Ammon's horn (tissue), 1 donor: ENCODE results near the gene CPED1.
"Not testable (repeated sequence)": the region's sequence is repeated elsewhere in the genome, so short reads cannot be mapped to it uniquely, and the experiment has no call there.

ENCODE experiments used
- DNase-seq: peaks from one replicate; pipeline ENCODE4 v3.0.0-alpha.2; 2016; ENCODE audit warnings: low spot score

CPED1 gene

DNA sequence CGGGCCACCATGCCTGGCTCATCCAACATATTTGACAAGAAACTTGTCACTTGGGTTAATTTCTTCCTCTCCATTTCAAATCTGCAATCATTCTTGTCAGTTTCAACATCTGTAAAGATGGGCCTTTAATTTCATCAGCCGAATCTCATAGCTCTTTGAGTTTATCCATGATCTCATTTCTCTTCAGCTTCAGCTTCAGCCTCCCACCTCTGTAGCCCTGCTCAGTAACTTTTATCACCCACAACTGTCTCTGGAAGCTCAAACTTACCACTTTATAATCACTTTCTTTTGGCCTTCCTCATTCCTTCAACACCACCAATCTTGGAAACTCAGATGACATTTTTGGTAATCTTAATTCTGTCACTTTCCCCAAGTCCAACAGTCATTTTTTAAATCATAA is 83.2 kb downstream of the CPED1 start:
- no peak for DNase-seq

- DNase-seq: no peak
Measured at GRCh38 chr7:121072826-121073225, 84.3 kb downstream of the CPED1 start.

DNA sequence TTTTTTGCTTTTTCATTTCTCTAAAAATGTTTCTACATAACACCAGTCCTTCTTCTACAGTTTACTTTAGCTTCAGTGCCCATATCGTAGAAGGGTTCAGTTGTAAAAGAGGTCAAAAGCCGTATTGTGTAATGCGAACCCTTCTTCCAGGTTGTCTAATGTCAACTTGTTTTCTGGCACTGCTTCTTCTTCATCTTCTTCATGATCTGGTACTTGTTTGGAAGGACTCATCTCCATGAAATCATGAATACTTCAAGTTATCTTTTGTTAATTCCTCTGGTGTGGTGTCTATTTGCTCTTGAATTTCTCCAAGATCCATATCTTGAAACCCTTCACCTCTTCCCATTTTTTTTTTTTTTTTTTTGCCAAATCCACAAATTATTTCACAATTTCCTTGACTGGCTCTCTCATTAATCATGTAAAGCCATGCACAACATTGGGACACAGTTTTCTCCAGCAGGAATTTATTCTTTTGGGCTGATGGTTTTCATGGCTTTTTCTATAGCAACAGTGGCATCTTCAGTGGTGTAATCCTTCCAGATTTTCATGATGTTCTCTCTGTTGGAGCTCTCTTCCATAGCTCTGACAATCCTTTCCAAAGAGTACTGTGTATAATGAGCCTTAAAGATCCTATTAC is 85.1 kb downstream of the CPED1 start:
- DNase-seq: no peak

- not testable (repeated sequence) for DNase-seq
Measured at GRCh38 chr7:121075424-121075841, 86.9 kb downstream of the CPED1 start.

GRCh38 chr7:121075952-121076349 is 87.4 kb downstream of the CPED1 start:
- no peak for DNase-seq

DNA sequence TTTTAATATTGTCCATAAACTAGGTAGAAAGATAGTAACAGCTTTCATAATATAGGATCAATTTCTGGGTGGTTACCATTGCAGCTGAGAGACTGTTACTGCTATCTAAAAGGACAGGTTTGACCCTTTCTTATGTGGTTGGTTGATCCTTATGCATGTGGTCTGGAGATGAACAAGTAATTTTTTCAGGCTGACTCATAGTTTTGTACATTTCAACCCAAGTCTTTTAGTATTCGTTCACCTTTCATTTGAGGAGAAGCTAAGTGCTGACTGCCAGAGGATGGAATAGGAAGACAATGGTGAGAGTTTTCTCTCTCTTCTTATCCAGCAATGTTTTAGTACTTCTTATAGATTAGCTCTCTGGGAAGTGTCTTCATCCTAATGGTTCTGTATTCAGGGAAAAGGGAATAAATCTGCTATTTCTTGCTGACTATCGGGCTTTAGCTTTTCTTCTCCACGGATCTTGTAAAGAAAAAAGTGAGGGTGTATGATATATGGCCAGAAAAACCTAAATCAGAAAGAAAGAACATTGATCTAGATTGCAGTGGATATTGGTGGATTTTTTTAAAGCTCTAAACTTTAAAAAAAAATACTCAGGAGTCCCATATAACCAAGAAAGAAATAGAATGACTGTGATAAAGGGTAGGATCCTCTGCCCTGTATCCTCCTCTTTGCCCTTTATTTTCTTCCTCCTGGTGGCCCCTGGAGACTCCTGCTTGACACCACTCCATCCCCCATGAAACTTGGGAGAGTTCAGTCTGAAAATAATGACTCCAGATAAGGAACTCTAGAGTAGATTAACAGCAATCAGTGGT is 88.0 kb downstream of the CPED1 start:
- no peak for DNase-seq

- DNase-seq: no peak
Measured at GRCh38 chr7:121077165-121077630, 88.7 kb downstream of the CPED1 start.

- no peak for DNase-seq
Measured at GRCh38 chr7:121078701-121079227, 90.3 kb downstream of the CPED1 start.

DNA sequence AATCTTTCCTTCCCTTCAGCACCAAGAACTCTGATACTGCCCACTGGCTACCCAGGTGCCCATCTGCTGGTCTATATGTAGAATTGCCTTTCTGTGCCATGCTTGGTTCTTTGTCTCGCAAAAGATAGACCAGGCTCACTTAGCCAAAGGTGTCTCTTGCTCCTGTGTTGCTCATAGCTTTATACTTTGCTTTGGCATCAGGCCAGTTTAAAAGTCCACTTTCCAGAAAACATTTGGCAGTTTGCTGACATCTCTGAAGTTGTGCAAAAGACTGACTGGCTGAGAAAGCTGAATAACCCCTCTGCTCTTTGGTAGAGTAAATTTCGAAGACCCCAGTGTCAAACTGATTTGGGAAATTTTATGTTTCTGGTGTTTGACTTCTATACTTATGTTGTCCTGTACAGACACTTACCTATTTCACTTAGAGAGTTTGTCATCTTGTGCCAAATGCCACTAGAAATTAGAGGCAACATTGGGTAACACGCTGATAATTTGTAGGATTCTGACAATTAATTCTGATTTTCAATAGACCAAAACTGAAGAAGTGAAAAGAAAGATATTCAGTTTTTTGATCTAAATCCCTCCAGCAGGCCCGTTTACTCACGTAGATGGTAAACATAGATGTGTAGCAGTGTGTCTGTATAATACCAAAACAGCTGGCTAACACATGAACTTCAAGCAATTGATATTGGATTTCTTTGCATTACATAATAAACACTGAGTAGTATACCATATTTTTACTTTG is 91.1 kb downstream of the CPED1 start:
- DNase-seq: no peak

- DNase-seq: no peak
Measured at GRCh38 chr7:121080257-121080912, 91.9 kb downstream of the CPED1 start.

- DNase-seq: no peak
Measured at GRCh38 chr7:121080913-121081326, 92.4 kb downstream of the CPED1 start.

DNA sequence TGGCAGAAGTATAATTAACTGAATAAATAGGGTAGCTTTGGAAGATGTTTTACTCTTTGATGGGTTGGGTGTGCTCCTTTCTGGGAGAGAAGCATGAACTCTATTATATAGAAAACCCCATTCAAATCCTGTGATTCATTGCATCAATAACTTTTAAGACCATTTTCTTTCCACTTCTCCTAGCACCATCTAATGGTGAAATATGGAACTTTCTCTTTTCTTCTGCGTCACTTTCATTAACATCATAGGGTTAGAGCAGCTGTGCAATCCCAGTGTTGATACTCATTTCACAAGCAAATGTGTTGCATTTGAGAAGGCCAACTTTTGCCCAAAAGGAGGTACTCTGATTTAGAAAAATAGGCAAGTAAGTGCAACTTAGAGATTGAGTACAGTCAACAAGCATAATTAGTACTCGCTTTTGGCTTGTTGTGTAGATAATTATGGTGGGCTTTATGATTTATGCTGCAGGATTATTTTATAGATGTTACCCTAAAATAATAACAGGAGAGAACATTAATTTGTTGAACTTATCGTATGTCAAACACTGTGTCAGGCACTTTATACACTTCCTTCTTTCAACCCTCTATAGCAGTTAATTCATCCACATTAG is 92.9 kb downstream of the CPED1 start:
- peak; percentile 70 for DNase-seq

DNA sequence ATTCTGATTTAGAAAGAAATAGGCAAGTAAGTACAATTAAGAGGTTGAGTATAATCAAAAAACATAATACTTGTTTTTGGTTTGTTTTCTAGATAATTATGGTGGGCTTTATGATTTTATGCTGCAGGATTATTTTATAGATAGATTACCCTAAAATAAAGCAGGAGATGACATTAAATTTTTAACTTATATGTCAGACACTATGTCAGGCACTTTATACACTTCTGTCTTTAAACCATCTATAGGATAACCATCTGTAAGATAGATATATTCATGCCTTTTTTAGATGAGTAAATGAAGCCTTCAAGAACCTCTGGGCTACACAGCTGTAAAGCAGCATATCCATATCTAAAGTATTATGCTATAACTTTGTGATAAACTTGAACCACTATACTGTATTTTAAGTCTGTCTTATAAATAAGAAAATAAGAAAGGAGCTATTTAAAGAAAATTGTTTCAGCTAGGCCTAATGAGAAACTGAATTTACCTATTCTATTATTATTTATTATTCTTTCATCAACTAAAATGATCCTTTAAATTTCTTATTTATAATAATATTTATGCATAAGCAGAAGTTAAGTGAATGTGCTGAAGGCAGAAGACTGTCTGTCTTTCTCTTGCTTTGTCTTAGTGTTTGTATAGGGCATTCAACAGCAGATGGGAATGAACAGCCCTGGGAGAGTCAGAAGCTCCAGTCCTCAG is 94.0 kb downstream of the CPED1 start:
- no peak for DNase-seq

GRCh38 chr7:121083138-121083789 is 94.8 kb downstream of the CPED1 start:
- DNase-seq: no peak

DNA sequence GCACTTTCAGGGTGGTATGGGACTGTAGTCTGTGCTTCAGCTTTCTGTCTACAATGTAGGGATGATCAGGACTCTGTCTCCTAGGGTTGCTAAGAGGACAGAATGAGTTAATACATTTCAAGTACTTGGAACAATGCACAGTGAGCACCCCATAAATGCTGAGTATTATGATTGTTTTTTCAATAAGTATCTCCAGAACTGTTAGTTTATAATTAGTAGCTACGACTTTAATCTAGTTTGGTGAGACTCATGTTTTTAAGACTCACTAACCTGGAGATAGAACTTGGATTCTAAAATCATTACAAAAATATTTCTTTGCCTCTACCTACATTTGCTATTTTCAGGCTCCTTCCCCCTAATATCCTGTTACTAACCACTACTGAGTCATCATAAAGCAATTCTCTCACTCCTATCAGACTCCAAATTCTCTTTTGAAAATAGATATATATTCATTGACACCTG is 95.3 kb downstream of the CPED1 start:
- no peak for DNase-seq

- DNase-seq: no peak
Measured at GRCh38 chr7:121084256-121084655, 95.7 kb downstream of the CPED1 start.

DNA sequence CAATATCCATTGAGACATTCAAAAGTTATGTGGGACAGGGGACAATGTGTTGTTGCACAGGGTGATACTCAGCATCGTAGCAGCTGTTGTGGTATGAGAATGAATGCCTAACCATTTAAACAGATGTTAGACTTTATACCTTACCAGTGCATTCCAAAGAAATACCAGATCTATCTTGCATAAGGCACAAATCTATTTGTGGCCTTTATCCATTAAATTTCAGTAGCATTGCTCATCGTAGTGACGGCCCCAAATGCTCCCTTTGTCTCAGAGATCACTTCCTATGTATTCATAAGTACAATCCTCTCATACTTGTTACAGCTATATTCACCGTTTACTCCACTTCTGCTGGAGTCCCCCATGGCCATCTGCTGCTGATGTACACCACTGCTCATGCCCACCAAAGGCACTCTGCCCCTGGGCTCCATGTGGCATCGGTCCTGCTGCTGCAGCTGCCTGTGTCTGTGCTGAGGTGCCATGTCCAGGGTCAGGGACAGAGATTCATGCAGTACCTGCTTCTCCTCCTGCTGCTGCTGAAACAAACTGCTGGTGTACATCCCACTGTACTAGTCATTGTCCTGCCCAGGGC is 96.3 kb downstream of the CPED1 start:
- no peak for DNase-seq

DNA sequence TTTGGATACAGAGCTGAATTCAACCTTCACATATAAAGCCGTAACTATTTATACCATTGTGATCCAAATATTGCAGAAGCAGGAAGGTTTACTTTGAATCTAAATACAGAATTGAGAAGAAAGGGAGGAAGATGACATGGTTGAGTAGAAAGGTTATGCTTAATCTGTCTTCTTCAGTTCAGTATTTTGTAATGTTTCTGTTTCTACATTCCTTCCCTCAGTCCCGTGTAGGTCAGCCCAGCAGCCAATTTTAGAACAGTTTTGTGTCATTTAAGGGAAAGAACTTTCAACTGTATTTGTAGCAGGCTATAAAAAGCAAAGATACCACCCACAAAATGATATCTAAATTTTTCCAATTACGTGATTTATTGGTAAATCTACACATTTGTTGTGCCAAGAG is 97.4 kb downstream of the CPED1 start:
- no peak for DNase-seq

DNA sequence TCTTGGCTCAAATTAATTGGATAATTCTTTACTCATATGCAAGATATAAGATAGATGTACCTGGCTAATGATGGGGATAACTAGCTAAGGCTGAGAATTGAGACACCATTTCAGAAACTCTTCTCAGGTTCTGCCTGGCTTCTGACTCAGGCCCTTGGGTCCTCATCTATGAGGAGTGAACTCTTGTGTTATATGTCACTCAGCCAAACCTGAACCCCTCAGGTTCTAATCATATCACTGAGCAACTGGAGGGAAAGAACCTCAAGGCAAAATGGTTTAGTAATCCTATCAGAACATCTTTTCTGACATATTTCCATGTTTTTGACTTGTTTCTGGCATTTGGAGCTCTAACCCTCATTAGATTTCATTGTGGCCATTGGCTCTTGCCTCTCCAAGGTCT is 100.4 kb downstream of the CPED1 start:
- DNase-seq: no peak

DNA sequence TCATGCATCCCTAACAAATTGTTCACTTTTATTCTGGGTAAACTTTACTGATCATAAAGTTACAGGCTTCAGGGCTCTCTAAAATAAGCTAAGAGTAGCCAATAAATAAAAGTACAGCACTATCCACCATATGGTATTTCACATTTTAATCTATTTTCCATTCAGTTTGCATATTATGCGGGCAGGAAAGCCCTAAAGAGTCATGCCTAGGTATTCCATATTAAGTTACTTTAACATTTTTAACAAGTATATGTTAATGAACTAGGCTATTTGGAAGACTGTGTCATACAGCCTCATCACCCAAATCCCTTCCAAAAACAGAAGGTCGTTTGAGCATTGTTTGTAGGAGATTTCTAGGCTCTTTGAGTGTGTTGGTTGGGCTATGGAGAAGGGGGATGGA is 106.3 kb downstream of the CPED1 start:
- DNase-seq: no peak
